GM21576 (cell line): ENCODE results near the gene HK1.

Experiments
- ATAC-seq: cut with Tn5 transposase; IDR thresholded peaks from one replicate; pipeline ENCODE4 v1.9.1; 2021; ENCODE audit warnings: mild to moderate bottlenecking, moderate library complexity; ENCODE audit not compliant: unreplicated experiment

Gene HK1

DNA sequence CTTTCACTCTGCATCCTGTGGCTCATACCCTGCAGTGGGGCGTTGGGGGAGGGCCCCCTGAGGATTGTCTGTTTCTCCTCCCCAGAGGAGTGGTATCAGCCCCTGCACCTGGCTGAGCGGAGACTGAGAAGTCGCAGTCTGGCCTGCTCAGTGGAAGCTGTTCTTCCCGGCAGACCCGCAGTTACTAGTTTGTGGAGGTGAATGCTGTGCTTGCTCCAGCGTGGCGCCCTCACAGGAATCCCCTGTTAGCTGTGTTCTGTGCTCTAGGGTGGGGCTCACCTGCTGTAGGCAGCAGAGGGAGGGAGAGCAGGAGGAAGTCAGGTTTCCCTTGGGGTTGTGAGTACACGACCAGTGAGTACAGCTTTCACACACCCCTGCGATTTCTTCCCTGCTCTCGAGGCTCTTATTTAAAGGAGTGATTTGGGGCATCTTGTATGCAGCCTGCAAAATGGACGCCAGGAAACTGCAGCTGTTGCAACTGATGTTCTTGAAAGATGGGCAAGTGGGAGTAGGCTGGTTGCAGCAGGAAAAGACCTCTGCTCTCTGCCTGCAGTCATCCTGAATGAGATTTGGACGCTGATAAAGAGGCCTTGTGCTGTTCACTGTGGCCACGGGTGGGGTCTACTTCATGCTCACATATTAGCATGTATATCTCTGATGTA, 66.4 kb downstream of the HK1 start:
- no peak for ATAC-seq

DNA sequence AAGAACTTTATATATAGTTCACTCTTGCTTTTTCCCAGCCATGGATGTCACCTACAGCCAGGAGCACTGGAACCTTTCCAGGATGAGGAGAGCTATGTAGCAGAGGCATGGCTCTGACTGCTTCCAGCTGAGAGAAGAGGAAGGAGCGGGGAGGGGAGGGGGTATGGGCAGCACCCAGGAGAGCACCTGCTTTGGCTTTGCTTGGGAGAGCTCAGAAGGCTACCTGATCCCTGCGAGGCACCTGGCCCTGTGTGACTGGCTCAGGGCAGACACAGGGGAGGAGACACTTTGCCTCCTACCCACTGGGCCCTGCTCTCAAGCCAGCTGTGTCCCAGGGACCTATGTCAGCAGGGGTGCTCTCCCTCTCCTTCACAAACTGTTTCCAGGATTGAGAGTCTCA, 67.1 kb downstream of the HK1 start:
- ATAC-seq, result no peak

DNA sequence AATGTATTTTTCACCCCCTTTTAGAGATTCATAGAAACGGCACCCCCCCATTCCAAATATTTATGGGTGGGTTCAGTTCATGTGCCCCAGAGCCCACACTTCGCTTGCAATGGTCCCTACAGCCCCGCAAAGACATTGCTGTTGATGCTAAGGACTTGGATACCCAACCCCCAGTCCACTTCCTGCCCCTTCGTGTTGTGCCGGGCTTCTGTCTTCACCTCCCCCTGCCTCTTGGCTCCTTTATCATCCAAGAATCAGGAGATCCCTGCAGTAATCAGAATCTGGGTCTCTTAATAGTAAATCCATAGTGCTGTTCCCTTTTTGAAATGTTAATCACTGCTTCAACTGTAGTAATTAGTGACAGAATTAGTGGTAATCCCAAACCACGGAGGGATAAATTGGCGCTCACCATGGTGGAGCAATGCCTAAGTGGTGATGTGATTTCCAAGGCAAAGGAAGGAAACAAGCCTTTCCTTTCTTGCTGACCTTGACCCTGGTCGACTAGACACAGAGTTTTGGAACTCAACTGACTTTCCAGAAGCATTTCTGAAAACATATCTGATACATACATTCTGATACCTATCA, 67.7 kb downstream of the HK1 start:
- no peak for ATAC-seq

DNA sequence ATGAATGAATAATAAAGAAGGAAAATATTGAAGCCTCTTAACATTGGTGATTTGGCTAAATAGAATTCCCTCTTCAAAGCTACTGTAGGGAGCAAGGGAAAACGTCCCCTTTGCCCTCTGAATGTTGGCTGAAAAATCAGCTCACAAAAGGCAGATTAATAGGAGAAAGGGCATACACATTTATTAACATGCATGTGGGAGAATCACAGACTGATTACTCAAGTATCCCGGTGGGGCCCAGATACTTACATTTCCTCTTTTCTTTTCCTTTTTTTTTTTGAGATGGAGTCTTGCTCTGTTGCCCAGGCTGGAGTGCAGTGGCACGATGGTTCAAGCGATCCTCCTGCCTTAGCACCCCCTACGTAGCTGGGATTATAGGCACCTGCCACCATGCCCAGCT, 68.5 kb downstream of the HK1 start:
- ATAC-seq, result no peak

DNA sequence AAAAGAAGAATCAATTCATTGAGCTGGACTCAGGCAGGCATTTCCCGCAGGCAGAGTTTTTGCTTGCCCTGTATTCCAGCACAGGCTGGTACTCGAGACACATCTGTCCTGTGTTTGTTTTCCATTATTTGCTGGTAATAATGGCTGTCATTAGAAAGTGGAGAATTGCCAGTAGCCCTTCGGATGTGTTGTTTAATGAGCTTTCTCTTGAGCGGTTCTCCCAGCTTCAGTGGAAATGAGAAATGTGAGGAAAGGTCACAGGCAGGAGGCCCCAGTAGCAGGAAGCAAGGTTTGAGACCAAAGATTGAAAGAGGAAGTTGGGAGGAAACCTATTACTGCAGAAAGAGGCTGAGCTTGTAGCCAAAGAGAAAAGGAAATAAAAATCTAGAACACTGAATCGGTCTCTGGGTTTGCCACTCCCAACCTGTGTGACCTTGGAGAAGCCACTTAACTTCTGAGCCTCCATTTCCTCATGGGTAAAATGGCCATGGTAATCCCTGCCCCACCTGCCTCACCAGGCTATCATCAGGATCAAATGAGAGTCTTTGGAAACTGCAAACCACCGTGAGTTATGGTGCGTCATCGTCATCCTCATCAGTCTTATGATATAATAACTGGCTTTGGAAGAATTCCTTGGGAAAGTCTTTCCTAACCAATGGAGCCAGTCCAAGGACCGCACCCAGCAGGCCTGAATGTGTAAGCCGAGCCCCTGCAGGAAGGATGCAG, 70.7 kb downstream of the HK1 start:
- no peak for ATAC-seq

DNA sequence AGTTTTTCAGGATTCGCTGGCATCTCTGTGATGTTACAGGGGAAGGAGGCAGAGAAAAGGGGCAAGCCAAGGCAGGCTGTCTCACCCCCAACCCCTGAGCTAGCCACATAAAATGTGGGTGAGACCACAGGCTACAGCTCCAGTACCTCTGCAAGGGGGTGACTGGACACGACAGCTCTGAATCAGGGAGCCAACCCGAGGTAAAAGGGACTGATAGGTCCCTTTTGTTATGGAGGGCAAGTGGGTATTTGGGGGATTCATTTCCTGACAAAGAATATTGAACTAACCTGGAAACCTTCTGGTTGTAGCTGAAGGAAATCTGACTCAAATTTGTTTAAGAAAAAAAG, 71.2 kb downstream of the HK1 start:
- no peak for ATAC-seq

DNA sequence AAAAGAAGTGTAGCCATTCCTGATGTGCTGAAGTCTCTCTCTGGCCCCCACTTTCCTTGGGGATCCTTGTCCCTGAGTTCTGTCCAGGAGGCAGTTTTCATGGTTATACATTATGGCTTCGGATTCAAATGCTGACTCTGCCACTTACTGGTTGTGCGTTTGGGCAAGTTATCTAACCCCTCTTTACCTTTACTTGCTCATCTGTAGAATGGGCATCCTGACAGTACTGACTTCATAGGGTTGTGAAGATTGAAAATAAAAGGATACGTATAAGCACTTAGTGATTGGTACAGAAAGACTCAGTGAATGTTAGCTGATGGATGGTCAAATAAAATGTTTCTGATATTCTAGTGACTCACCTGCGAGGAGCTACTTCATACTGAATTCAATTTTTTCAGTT, 73.3 kb downstream of the HK1 start:
- ATAC-seq, result no peak

DNA sequence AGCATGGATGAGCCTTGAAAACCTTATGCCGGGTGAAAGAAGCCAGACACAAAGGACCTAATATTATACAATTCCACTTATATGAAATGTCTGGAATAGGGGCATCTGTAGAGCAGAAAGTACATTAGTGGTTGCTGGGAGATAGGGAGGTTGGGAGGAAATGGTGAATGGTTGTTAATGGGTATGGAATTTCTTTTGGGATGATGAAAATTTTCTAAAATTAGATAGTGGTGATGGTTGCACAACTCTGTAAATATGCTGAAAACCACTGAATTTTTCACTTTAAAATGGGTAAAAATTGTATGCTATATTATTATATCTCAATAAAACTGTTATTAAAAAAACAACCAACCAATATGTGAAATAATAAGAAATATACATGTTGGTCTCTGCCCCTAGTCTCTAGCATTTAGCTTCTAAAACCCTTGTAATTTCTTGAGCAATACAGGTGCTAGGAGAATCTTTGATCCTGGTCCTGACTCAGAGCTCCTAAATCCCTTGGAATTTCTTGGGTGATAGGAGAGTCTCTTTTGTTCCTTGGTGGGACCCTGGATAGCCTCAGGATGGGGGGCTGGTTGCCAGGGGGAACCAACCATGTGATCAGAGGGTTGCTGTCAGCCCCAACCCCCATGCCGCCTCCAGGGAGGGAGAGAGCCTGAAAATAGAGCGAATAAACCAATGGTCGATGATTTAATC, 74.4 kb downstream of the HK1 start:
- ATAC-seq, result no peak

DNA sequence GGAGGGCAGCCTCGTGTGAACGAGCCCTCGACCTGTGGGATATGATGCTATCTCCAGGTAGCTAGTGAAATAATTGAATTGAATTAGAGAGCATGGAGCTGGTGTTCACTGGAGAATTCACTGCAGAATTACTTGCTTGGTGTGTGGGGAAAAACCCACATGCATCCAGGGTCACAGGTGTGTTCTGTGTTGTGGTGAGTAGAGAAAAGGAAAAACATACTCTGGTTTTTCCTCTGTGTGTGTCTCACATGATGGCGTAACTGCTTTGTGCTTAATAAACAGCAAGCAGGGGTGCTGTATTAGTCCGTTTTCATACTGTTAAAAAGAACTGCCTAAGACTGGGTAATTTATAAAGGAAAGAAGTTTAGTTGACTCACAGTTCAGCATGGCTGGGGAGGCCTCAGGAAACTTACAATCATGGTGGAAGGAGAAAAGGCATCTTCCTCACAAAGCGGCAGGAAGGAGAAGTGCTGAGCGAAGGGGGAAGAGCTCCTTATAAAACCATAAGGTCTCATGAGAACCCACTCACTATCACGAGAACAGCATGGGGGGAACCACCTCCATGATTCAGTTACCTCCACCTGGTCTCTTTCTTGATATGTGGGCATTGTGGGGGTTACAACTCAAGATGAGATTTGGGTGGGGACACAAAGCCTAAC, 75.8 kb downstream of the HK1 start:
- no peak for ATAC-seq

DNA sequence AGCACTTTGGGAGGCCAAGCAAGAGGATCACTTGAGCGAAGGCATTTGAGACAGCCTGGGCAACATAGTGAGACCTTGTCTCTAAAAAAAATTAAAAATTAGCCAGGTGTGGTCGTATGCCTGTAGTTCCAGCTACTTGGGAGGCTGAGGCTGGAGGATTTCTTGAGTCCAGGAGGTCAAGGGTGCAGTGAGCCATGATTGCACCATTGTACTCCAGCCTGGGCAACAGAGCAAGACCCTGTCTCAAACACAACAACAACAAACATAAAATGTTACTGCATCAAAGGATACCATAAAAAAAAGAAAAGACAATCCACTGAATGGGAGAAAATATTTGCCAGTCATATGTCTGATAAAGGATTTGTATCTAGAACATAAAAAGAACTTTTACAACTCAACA, 77.9 kb downstream of the HK1 start:
- no peak for ATAC-seq

DNA sequence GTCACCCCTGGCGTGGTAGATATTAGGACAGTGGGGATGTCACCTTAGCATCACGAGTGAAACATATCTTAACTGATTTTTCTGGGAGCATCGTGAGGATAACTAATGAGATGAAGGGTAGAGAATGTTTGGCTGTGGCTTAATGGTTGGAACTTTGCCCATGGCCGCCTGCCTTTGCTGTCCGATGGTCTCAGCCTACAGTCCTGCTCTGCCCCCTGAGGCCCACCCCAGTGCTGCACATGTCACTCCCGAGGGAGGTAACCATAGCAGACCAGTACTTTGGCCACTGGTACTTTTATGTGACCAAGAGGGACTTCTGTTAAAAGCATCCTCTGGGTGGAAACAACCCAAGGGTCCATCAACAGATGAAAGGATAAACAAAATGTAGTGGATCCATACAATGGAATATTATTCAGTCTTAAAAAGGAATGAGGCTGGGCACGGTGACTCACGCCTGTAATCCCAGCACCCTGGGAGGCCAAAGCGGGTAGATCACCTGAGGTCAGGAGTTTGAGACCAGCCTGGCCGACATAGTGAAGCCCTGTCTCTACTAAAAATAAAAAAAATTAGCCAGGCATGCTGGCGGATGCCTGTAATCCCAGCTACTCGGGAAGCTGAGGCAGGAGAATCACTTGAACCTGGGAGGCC, 80.0 kb downstream of the HK1 start:
- no peak for ATAC-seq

DNA sequence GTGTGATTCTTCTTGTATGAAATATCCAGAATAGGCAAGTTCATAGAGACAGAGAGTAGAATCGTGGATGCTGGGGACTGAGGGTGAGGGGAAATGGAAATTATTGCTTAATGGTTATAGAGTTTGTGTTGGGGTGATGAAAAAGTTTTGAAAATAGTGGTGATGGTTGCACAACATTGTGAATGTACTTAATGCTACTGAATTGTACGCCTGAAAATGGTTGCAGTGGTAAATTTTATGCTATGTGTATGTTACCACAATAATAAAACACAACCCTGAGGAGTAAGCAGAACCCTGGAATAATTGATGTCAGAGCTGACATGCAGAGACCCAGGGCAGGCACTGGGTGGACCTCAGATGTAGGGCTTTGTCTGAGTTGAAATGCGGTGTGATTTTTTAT, 80.9 kb downstream of the HK1 start:
- no peak for ATAC-seq

DNA sequence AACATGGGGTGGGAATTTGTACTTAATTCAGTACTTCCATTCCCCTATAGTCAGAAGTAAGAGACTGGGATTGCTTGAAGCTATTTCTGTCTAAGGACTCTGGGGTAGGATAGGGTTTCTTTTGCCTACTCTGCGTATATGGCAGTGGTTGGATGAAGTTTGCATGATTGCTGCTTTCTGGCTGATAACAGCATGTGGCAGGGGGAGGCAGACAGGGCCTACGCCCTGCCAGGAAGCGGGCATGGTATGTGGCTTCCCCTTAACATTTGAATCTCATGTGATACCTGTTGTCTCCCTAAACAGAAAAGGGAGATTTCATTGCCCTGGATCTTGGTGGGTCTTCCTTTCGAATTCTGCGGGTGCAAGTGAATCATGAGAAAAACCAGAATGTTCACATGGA, 81.3 kb downstream of the HK1 start:
- no peak for ATAC-seq

DNA sequence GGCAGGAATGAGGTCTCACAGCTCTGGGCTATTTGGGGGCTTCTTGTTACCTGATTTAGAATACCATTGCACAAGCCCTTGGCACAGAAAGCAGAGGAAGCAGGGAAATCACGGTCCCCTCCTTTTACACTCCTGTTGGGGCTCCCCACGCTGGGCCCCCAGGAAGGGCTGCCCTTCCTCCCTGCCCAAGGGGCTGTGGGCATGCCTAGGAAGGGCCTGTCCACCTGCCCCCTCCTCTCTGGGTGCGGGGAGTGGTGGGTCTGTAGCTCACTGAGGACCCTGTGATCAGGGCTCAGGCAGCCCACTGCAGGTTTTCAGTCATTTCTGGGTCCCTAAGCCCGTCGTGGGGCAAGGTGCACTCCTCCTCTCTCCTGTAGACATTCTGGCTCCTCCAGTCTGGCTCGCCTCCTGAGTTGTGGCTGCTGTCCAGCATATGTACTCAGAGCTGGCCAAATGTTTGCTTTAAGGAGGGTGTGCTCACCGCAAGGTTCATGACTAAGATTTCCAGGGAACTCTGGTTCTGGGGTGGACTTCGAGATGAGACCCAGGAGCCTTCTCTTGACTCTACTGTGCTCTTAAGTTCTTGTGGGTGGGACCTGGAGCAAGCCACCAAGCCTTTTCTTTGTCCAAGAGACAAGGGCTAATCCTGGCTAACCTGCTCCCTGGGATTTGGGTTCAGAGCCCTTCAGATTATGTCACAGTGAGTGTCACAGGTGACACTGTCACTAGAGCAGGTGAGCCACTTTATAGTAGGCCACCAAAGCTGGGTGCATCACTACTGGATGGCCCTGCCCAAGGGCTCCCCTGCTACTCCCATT, 82.4 kb downstream of the HK1 start:
- no peak for ATAC-seq

DNA sequence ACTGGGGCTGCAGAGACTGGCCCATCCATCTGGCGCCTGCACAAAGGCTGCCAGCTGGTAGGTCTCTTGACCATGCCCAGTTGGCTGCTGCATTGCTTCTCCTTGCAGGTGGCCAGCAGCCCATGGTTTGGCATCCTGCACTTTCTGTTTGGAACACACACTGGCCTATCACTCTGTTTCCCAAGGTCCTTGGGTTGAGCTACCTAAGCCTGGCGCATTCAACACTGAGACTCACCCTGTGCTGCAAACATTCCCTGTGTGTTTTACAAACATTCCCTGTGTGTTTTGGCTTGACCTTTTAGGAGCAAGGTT, 83.0 kb downstream of the HK1 start:
- no peak for ATAC-seq

DNA sequence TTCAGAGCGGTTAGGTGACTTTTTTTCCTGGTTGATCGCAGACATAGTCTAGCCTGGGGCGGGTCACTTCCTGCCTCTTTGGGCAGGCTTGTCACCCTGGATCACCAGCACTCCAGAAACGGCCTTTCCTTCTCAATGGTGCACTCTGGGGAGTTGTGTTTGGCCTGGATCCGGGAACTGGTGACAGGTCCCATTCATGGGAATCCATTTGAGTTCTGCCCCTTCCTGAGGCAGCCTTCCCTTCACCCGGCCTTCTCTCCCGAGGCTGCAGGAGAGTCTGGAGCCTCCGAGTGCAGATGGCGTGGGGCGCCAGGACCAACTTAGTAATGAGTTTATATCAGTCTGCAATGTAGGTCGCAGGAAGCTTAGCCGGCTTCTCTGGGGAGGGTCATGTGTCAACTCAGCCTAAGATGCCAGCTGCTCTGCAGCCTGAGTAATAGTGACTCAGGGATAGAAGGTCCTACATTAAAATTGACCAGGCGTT, 84.2 kb downstream of the HK1 start:
- no peak for ATAC-seq

DNA sequence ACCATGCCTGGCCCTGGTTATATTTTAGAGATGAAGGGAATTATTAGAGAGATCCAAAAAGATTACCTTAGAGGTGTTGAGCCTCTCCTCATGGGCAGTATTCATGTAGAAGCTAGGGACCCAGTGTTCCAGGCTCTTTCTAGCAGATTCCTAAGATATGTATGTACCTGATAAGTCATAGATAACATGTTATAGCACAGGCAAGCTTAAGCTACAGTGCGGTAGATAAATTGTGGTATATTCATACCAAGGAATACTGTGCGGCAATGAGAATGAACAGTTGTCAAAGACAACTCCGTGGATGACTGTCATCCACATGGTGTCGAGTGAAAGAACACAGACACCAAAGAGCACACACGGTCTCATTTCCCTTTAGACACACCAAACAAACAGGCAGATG, 85.4 kb downstream of the HK1 start:
- ATAC-seq, result no peak

DNA sequence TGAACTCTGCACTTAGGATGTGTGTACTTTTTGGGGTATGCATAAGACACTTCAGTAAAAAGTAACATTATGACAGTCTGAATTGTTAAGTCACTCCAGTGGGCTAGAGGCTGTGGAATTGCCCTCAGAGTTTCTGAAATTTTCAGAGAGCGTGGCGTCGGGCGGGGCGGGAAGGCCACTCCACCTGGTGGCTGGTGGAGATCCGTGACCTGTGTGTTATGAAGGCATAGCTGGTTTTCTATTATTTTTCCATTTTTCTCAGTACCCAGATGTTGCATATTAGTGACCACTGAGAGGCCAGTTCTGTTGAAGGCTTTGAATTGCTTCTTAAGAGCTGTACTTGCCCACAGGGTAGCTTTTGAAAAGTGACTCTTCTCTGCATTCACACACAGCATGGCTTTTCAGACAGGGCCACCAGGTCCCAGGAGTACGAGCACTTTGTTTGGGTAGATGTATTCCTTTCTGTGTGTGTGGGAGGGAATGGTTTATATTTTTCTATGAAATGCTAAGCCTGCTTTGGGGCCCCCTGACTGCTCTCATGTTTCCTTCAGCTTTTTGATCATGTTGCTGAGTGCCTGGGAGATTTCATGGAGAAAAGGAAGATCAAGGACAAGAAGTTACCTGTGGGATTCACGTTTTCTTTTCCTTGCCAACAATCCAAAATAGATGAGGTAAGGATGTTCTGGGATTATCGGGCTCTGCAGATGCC, 86.1 kb downstream of the HK1 start:
- ATAC-seq, result no peak

DNA sequence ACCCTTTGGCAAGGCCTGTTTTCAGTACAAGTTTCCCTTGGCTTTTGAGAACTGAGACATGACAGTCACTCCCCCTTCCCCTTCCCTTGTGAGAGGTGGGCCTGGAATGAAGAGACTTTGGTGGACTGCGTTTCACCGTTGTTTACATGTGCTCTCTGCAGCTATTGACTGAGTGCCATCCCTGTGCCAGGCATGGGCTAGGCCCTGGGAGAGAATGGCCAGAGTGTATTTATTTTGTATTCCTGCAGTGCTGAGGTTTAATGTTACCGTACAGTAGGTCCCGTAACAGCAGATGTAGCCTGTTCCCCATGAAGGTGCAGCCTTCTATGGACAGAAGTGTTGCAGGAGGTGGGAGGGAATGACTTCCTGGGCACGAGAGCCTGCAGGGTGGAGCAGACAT, 88.4 kb downstream of the HK1 start:
- ATAC-seq, result no peak

DNA sequence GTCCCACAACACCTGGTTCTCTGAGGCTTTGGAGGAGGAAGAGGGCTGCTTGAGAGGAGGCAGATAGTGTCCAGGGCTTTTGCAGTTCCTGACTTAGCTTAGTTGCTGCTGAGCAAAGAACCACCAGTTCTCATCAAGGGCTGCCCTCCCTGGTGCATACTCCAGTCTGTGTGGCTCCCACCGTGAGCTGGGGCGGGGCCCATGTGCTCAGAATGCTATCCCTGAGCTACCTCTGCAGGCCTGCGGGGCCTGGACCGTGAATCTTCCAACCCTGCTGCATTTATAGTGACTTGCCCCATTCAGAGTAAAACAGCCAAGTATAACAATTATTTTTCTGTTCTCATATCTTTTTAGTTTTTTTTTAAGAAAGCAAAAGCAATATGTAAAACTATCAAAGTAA, 89.2 kb downstream of the HK1 start:
- ATAC-seq, result no peak
